ENCODE data around the gene MCM3.

The MCM3 gene

GRCh38 chr6:52245425-52245824 is 39.1 kb downstream of the MCM3 start:
- FAIRE-seq: no peak

GRCh38 chr6:52244400-52244799 is 40.1 kb downstream of the MCM3 start, which contains the start of gene IL17F:
Gene IL17F, minus strand, starts transcription at chr6:52244500. Its CDS starts 71 bp downstream, at chr6:52244429.
- FAIRE-seq: no peak

- no peak for FAIRE-seq
Measured at GRCh38 chr6:52243282-52243893, 41.2 kb downstream of the MCM3 start.

DNA sequence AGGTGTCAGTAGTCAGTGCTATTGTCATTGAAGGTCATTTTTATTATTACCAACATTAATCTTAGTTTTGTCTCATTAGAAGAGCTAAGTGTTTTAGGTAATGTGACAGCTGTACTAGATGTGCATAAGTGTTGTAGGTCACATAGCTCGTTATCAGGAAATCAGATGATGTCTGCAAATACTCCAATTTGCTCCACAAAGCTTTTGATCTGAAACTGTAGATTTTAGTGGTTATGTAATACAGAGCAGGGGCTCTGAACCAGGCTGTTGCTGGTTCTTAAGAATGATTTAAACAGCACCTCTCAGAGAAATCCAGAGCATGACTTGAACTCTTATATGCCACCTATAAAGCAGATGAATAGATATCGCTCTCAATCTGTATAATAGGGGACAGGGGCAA is 42.7 kb downstream of the MCM3 start:
- no peak for FAIRE-seq

- no peak for FAIRE-seq
Measured at GRCh38 chr6:52233975-52234823, 50.3 kb downstream of the MCM3 start.

GRCh38 chr6:52233005-52233404 is 51.5 kb downstream of the MCM3 start:
- no peak for FAIRE-seq

- FAIRE-seq: no peak
Measured at GRCh38 chr6:52231406-52232127, 53.0 kb downstream of the MCM3 start.

DNA sequence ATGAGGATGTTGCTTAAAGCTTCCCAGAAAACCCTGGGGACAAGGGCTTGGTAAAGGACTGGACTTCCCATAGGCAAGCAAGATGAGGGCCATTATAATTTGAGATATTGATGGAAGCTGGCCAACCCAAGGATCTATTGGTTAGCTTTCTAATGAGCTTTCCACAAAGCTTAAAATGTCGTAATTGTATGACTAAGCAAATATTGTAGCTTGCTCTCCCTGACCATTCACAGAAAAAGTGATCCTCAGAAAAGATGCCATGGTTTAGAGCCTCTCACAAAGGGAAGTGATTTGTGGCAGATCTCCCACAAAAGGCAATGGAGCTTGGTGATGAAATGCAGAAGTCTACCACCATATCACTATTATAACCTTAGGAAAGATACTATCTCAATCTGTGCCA is 53.9 kb downstream of the MCM3 start:
- FAIRE-seq: no peak

DNA sequence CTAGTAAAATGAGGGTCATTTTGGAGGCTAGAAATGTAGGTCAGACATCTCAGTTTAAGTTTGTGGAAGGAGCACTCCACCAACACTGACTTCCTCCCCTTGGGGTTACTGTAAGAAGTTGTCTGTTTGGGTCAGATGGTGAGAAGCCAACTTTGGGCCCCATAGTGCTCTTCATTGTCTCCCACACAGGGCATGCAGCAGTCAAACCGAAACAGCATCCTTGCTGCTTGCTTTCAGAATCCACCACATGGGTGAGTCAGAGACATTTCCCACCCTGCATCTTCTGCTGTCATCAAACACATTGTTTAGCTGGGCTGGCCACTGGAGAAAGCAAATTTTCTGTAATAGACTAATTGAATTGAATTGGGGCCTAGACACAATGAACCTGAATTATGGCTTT is 57.0 kb downstream of the MCM3 start:
- no peak for FAIRE-seq

DNA sequence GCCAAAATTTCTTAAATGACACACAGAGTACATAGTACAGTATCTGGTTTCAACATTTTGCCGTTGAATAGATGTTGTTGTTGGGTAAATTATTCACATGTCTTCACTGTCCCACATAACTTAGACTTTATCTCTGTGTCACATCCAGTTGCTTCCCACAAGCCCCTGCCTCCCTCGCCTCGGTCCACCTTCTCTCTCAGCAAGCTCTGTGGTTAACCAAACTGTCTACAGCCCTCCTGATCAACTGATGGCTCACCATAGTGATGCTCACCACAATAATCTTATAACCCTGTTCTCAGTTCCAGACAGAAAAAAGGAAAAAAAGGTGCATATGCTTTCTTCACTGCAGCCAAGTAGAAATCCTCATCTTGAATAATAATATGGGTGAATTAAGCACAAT is 63.2 kb downstream of the MCM3 start:
- no peak for FAIRE-seq

DNA sequence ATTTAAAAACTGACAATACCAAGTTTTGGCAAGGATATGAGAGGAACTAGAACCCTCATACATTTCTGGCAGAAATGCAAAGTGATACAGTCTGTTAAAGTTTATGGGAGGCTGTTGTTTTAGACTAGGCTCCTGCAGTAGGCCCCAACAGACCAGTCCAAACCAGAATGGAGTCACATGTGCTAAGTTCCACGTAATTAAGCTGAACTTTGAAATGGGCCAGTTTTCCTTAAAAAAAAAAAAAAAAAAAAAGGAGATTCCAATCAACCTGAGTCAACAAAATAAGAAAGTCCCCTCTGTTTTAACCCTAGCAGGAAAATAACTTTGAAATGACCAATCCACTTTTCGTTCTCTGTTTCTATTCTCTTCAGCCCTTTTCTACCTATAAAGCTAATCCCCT is 66.8 kb downstream of the MCM3 start:
- no peak for FAIRE-seq

DNA sequence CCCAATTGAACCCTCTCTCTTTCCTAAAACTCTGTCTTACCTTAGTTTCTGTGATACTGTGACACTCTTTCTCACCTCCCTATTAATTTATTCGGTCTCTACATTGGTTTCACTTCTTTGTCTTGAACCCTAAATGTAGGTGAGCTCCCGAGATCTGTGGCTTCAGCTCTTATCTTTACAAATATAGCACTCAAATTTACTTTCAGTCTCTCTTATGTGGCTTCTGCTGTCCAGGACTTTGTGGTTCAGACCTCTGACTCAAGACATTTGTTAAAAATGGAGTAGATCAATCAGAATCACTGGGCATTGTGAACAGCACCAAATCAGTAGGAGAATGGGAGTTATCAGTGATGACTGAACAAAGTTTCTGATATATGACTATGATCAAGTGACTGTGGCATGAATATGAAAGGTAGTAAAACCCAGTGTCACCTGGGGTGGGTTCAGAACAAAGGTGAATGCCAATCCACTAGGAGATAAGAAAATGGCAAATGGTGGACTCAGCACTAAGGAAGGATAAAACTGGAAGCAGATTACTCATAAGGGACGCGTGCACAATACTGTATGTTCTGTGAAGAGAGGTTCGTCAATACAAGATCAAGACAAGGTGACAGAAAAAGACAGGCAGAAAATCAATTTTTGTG is 67.5 kb downstream of the MCM3 start:
- FAIRE-seq: no peak

DNA sequence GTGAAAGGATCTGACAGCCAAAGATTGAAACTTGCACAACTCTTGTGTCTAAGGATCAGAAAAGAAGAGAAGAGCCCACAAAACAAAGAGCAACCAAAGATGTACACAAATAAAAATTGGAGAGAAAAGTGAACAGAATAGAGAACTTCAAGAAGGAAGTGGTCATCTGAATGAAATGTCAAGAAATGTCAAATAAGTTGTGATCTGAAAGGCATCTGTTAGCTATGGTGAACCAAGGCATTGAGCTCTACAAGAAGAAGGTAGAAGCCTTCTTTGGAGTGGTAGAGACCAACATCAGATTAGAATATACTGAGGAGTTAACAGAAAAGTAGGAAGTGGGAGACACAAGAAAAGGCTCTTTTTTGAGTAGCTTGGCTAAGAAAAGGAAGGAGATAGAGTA is 68.8 kb downstream of the MCM3 start:
- no peak for FAIRE-seq

Measured in G401.6 (cell line).